ENCODE data around the gene KLHL1.

The KLHL1 gene

DNA sequence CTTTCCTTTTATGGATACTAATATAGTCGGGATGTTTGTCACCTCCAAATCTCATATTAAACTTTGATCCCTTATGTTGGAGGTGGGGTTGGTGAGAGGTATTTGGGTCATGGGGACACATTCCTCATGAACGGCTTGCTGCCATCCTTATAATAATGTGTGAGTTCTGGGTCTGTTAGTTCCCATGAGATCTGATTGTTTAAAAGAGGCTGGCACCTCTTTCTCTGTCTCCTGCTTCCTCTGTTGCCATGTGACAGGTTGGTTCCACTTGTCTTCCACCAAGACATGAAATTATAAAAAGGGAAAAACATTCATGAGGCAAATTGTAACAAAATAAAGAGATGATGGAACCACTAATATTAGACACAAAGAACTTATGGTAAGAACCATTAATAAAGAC, 108.4 kb downstream of the KLHL1 start:
- DNase-seq: no peak

- no peak for DNase-seq
These were observed 111.2 kb downstream of the KLHL1 start for GRCh38 chr13:69997061-69997460.

- DNase-seq: no peak
These were observed 127.5 kb downstream of the KLHL1 start for GRCh38 chr13:69980799-69981198.

GRCh38 chr13:69975496-69975895, 132.8 kb downstream of the KLHL1 start:
- no peak for DNase-seq

GRCh38 chr13:69970520-69970919, 137.7 kb downstream of the KLHL1 start:
- DNase-seq: no peak

GRCh38 chr13:69959046-69959445, 149.2 kb downstream of the KLHL1 start:
- no peak for DNase-seq

GRCh38 chr13:69956839-69957238, 151.4 kb downstream of the KLHL1 start:
- DNase-seq: no peak

- DNase-seq: no peak
These were observed 151.9 kb downstream of the KLHL1 start for GRCh38 chr13:69956349-69956748.

DNA sequence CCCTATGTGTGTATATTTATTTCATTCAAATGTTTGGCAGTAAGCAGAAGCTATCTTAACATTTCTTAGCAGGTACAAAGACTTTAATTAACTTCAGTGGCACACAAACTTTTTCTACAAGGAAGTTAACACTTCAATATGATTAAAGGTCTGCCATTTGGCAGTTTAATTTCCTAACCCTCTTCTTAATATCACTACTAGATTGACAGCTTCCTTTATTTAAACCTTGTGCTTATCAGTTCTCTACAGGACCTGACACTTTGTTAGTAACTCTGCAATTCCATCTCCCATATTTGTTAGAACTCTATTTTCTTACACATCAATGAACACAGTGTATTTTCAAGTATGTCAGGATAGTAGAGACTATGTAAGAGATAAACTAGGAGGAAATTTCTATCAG, 153.0 kb downstream of the KLHL1 start:
- no peak for DNase-seq

DNA sequence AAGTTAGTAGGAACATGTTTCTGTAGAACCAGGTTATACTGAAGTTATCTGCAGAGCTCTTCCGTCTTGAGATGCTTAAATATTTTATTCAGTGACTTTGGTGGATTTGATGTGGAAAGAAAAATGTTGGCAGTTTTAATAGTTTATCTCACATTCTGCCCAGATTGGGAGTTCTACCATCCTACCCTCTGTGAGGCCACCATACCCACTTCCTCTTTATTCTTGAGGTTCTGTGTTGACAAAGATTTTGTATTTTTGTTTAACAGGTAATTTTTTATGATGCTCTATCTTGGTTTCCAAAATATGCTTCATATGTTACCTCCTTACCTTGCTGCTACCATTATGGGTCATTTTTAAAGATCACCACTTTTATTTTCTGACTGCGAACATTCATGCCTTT, 156.8 kb downstream of the KLHL1 start:
- DNase-seq: no peak

- DNase-seq: no peak
These were observed 158.1 kb downstream of the KLHL1 start for GRCh38 chr13:69950160-69950559.

GRCh38 chr13:69948016-69948415, 160.2 kb downstream of the KLHL1 start:
- no peak for DNase-seq

DNA sequence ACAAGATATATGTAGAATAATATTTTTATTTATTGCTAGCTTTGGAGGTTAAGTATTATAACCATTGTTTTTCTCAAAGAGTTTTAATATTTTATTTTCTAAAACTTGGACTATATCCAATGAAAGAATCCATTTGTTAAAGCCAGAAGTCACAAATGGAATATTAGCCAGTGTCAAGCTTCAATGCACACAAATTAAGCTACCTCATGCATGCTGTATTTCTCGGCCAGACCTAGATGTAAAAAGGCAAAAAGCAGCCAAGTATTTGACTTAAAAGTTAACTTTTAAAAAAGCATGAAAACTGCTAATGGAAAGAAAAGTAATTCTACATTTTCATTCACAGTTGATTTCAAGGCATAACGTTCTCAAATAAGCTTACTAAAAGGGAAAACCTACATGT, 160.7 kb downstream of the KLHL1 start:
- DNase-seq: no peak

DNA sequence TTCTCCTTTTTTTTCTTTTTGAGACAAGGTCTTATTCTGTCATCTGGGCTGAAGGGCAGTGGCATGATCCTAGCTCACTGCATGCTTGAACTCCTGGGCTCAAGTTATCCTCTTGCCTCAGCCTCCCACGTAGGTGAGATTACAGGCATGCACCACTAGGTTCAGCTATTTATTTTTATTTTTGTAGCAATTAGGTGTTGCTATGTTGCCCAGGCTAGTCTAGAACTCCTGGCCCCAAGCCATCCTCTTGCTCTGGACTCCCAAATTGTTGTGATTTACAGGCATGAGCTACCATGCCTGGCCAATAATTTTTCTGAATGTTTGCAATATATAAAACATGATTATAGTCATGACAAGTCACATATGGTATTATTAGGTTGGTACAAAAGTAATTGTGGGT, 161.7 kb downstream of the KLHL1 start:
- DNase-seq: no peak

GRCh38 chr13:69935043-69935442, 173.2 kb downstream of the KLHL1 start:
- no peak for DNase-seq

DNA sequence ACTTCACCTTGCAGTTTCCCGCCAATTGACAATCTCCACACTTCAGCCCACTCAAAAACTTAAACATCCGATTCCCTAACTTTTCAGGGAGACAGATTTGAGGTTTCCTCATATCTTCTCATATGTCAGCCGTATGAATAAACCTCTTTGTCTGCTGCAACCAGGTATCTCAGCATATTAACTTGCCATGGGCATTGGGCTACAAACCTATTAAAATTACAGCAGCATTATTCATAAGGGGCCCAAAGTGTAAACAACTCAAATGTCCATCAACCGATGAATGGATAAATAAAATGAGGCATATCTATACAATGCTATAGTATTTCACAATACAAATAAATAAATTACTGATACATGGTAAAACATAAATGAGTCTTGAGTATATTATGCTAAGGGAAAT, 180.0 kb downstream of the KLHL1 start:
- no peak for DNase-seq

DNA sequence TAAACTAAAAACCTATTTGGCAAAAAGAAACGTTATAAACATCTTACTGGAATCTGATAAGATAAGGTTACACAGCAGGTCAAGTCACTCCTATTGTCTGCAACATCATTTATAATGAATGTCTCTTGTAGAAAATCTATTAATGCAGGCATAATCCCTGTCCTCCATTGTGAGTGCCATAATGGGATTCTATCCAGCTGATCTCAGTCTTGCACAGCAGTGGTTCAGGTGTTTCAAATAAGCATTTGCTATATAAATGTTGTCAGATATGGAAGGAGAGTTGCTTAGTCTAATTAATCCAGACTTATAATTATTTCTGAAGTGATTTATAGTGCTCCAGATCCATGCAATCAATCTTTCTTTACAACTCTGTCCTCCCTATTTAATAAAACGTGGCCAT, 187.1 kb downstream of the KLHL1 start:
- DNase-seq: no peak

DNA sequence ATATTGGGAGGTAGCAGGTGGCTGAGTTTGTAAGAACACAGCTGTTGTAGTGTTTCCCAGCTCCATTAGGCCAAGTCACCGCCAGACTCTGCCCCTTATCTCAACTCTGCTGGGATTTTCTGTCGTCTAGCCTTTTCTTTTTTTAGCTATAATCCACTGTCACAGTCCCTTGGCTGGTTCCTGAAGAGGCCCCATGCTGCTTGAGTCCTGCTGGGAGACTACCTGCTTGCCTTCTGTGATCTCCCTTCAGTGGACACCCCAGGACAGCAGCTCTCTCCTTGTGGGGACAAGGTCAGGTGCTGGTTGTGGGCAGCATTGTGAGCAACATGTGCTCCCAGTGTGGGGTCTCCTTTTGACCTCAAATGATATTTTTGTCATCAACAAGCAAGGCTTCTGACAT, 195.6 kb downstream of the KLHL1 start:
- no peak for DNase-seq

GRCh38 chr13:69910800-69911199, 197.5 kb downstream of the KLHL1 start:
- DNase-seq: no peak

- DNase-seq: no peak
These were observed 203.5 kb downstream of the KLHL1 start for GRCh38 chr13:69904784-69905183.

GRCh38 chr13:69903081-69903480, 205.2 kb downstream of the KLHL1 start:
- no peak for DNase-seq

GRCh38 chr13:69882451-69882850, 225.8 kb downstream of the KLHL1 start:
- DNase-seq: no peak

DNA sequence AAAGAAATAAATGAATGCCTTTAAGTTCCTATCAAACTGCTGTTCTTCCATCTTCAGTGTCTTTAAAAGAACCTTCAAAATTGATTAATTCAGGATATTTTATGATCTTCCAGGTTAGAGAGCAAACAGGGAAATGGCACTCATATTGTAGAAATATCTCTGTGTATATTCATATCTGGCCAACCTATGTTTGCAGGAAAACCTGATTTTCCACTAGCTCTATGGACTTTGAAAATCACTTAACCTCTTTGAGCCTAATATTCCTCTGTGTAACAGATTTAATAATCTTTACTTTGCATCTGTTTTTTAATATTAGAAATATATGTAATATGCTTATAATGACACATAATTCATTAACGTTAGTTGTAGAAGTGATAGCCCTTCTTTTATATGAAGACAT, 228.3 kb downstream of the KLHL1 start:
- DNase-seq: no peak

DNA sequence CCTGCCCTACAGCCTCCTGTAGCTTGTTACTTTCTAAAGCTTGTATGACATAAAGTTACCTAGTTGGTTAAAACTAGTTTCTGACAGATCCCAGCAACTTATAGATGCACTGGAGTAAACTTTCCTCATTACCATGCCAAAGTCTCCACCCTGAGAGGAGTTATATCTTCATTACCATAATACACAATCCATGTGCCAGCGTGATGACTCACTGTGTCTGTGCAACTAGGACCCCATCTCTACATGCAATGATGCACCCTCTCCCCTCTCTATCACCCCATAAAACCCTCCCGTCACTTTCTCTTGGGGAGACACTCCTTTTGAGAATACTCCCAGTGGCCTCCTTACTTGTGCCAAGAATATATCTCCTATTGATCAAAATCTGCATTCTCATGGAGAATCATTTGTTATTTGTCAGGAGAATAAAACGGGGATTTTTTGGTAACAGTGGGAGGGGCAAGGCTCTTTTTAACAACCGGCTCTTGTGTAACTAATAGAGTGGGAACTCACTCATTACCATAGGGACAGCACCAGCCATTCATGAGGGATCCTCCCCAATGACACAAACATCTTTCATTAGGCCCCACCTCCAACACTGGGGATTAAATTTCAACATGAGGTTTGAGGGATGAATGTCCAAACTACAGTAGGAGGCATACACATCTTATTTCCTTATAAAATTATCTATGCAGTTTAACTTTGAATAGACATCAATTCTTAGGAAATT, 235.8 kb downstream of the KLHL1 start:
- no peak for DNase-seq

DNA sequence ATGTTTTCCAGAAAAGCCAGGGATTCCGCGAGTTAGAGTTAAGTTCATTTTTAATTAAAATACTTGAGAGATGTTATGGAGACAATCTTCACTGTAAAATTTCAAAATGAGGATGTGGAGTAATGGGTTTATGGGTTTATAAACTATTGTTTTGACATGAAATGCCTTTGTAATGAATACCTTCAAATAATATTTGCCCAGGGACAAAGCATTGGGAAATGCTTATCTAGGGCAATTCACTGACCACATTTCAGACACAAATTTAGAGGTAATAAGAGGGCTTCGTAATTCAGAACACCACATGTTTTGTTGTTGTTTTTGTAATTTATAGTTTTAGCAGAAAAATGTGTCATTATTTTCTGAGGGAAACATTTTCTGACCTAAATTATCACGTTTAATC, 241.7 kb downstream of the KLHL1 start:
- DNase-seq: no peak

Measured in effector CD8-positive, alpha-beta T cell (primary cell).